8988T (cell line): ENCODE results near the gene TBC1D9.

Source experiments
- DNase-seq: peaks from one replicate; pipeline ENCODE4 v3.0.0; 2011

TBC1D9 gene

GRCh38 chr4:140719022-140719421, 37.2 kb downstream of the TBC1D9 start:
- DNase-seq: no peak

GRCh38 chr4:140718241-140718952, 37.8 kb downstream of the TBC1D9 start:
- DNase-seq: no peak

GRCh38 chr4:140717313-140717712, 38.9 kb downstream of the TBC1D9 start:
- no peak for DNase-seq

GRCh38 chr4:140715119-140715518, 41.1 kb downstream of the TBC1D9 start:
- no peak for DNase-seq

GRCh38 chr4:140711910-140712309, 44.3 kb downstream of the TBC1D9 start:
- DNase-seq: no peak

GRCh38 chr4:140710908-140711622, 45.1 kb downstream of the TBC1D9 start:
- DNase-seq: no peak

- DNase-seq: no peak
These were observed 48.9 kb downstream of the TBC1D9 start for GRCh38 chr4:140707325-140707724.

- no peak for DNase-seq
These were observed 49.5 kb downstream of the TBC1D9 start for GRCh38 chr4:140706665-140707064.

- no peak for DNase-seq
These were observed 49.9 kb downstream of the TBC1D9 start for GRCh38 chr4:140706276-140706625.

- no peak for DNase-seq
These were observed 50.4 kb downstream of the TBC1D9 start for GRCh38 chr4:140705625-140706275.

GRCh38 chr4:140704964-140705363, 51.2 kb downstream of the TBC1D9 start:
- DNase-seq: no peak

GRCh38 chr4:140704392-140704960, 51.7 kb downstream of the TBC1D9 start:
- DNase-seq: no peak

GRCh38 chr4:140703463-140703862, 52.7 kb downstream of the TBC1D9 start:
- DNase-seq: no peak

- DNase-seq: no peak
These were observed 54.0 kb downstream of the TBC1D9 start for GRCh38 chr4:140702096-140702757.

- DNase-seq: no peak
These were observed 55.1 kb downstream of the TBC1D9 start for GRCh38 chr4:140701071-140701470.

GRCh38 chr4:140697709-140698560, 58.2 kb downstream of the TBC1D9 start:
- DNase-seq: no peak

- DNase-seq: no peak
These were observed 60.7 kb downstream of the TBC1D9 start for GRCh38 chr4:140695483-140695882.

- DNase-seq: no peak
These were observed 62.6 kb downstream of the TBC1D9 start for GRCh38 chr4:140693562-140693961.

- no peak for DNase-seq
These were observed 64.8 kb downstream of the TBC1D9 start for GRCh38 chr4:140691369-140691768.

GRCh38 chr4:140690093-140690492, 66.1 kb downstream of the TBC1D9 start:
- no peak for DNase-seq

- no peak for DNase-seq
These were observed 66.6 kb downstream of the TBC1D9 start for GRCh38 chr4:140689623-140690022.
